Small intestine (tissue), 7 donors: Measurements from ENCODE around the gene AP3S2. TPM values are rescaled to one million over a fixed set of nuclear protein-coding genes. Genes with fewer than 3 reads are reported as not detected.
"Not testable (repeated sequence)": the region's sequence is repeated elsewhere in the genome, so short reads cannot be mapped to it uniquely, and the experiment has no call there.

Source experiments
- DNase-seq, 2 donors: peaks; one replicate each; pipeline versions ENCODE4 v3.0.0 to v3.0.0-alpha.2; 2013
- FAIRE-seq: peaks from 2 replicates; lab custom pipeline; 2012; peaks lifted over from hg19 to GRCh38; lab: Jason Lieb, UNC
- H3K27ac ChIP-seq, 3 donors: one replicate each; pipeline ENCODE4 v1.5.1; 2013; ENCODE audit warnings: low read length in 2 of 3, mild to moderate bottlenecking in 2 of 3, control low read depth in 1 of 3, inconsistent platforms in 1 of 3, low read depth in 1 of 3, moderate library complexity in 1 of 3
- H3K27me3 ChIP-seq, 3 donors: one replicate each; pipeline ENCODE4 v1.6.1; 2013; ENCODE audit warnings: low read length in 3 of 3, inconsistent platforms in 1 of 3; ENCODE audit not compliant: control insufficient read depth in 3 of 3, insufficient read depth in 3 of 3
- H3K36me3 ChIP-seq, 3 donors: one replicate each; pipeline ENCODE4 v1.6.1; 2013; ENCODE audit warnings: low read length in 3 of 3, inconsistent platforms in 1 of 3, low read depth in 1 of 3, mild to moderate bottlenecking in 1 of 3, moderate library complexity in 1 of 3; ENCODE audit not compliant: control insufficient read depth in 3 of 3, insufficient read depth in 2 of 3
- H3K4me1 ChIP-seq, 3 donors: one replicate each; pipeline ENCODE4 v1.6.1; 2013; ENCODE audit warnings: low read length in 2 of 3, inconsistent platforms in 1 of 3, low read depth in 1 of 3, mild to moderate bottlenecking in 1 of 3, moderate library complexity in 1 of 3; ENCODE audit not compliant: control insufficient read depth in 3 of 3, insufficient read depth in 2 of 3
- H3K4me3 ChIP-seq, 3 donors: one replicate each; pipeline ENCODE4 v1.5.1; 2013; ENCODE audit warnings: low read length in 3 of 3, control low read depth in 1 of 3, inconsistent platforms in 1 of 3, low read depth in 1 of 3, mild to moderate bottlenecking in 1 of 3, moderate library complexity in 1 of 3
- H3K9me3 ChIP-seq, 2 donors: one replicate each; pipeline ENCODE4 v1.6.1; 2013; ENCODE audit warnings: low read depth in 1 of 2, low read length in 1 of 2; ENCODE audit not compliant: control insufficient read depth in 2 of 2, insufficient read depth in 1 of 2
- WGBS, 3 donors: extraction: QIAGEN DNeasy Blood & Tissue Kit; methylation state at CpG; one replicate each; pipeline ENCODE4 v1.1.7; 2013; 5-methylcytosine and 5-hydroxymethylcytosine counted together
- polyA plus RNA-seq, 4 donors: library from polyadenylated mRNA; stranded (reverse) in 3 of 4; unstranded in 1 of 4; fragments of 200-250 nt in 3 of 4; fragments of 120-200 nt in 1 of 4; gene quantifications; one replicate each; pipeline versions ENCODE4 v1.2.1 to v1.2.3, GENCODE V29; 2013
- donor health status: healthy with polysubstance abuse.
- donor health status: control.
- donor health status: control.
- donor health status: Bipolar disorder and iron deficiency.
- donor health status: healthy.

The AP3S2 gene
- polyA plus RNA-seq, 4 donors, result 22.7 to 33.3 (median 27.6) TPM

- H3K9me3 ChIP-seq, result peaks cover 0 to 4% of the 10 kb centered on the region in 2 donors
- H3K4me1 ChIP-seq, result peaks cover 0 to 46% (median 4%) of the 10 kb centered on the region in 3 donors
- H3K27ac ChIP-seq, result peak overlapping the region in 2 of 3 donors; percentile 53 to 90
- H3K36me3 ChIP-seq, result peaks cover 0 to 57% (median 6%) of the 10 kb centered on the region in 3 donors
- FAIRE-seq, result no peak
- DNase-seq, result no peak
- H3K4me3 ChIP-seq, result no peak overlapping the region
- no peaks in the 10 kb centered on the region for H3K27me3 ChIP-seq
Observed at GRCh38 chr15:89785774-89786140, 108.0 kb downstream of the AP3S2 start.

- WGBS, 3 donors, result 15 to 64% (median 33%) methylated on average over 13 of the region's 13 CpGs
- H3K4me3 ChIP-seq, result no peak overlapping the region
- peaks cover 0 to 4% of the 10 kb centered on the region in 2 donors for H3K9me3 ChIP-seq
- H3K27me3 ChIP-seq, result no peaks in the 10 kb centered on the region
- FAIRE-seq (no peak), DNase-seq (peak; percentile 85 to 96)
- peaks cover 0 to 50% (median 4%) of the 10 kb centered on the region in 3 donors for H3K4me1 ChIP-seq
- H3K36me3 ChIP-seq, result peaks cover 0 to 51% (median under 1%) of the 10 kb centered on the region in 3 donors
- H3K27ac ChIP-seq, result peak overlapping the region; percentile 53 to 90 (median 82)
Observed at GRCh38 chr15:89785064-89785773, 108.6 kb downstream of the AP3S2 start.

- Histone ChIP-seq H3K4me3 (no peak overlapping the region), H3K4me1 (peaks cover 0 to 50% (median 4%) of the 10 kb centered on the region in 3 donors), H3K9me3 (peaks cover 0 to 4% of the 10 kb centered on the region in 2 donors), H3K36me3 (peaks cover 0 to 46% (median 0%) of the 10 kb centered on the region in 3 donors), H3K27ac (peak overlapping the region; percentile 53 to 90 (median 82)), H3K27me3 (no peaks in the 10 kb centered on the region)
- 69 to 80% (median 78%) methylated on average over 7 of the region's 7 CpGs for WGBS, 3 donors
- DNase-seq (no peak), FAIRE-seq (no peak)
Observed at GRCh38 chr15:89784686-89784960, 109.2 kb downstream of the AP3S2 start.

GRCh38 chr15:89783861-89784685, 109.7 kb downstream of the AP3S2 start:
- DNase-seq (peak; percentile 24 to 69), FAIRE-seq (no peak)
- 69 to 81% (median 69%) methylated on average over 15 of the region's 15 CpGs for WGBS, 3 donors
- Histone ChIP-seq H3K36me3 (peaks cover 0 to 41% (median 0%) of the 10 kb centered on the region in 3 donors), H3K27ac (peak overlapping the region; percentile 53 to 90 (median 82)), H3K9me3 (peaks cover 0 to 4% of the 10 kb centered on the region in 2 donors), H3K4me1 (peaks cover 0 to 50% (median 4%) of the 10 kb centered on the region in 3 donors), H3K27me3 (no peaks in the 10 kb centered on the region), H3K4me3 (no peak overlapping the region)

GRCh38 chr15:89783111-89783860, 110.5 kb downstream of the AP3S2 start:
- Histone ChIP-seq H3K4me1 (peaks cover 0 to 50% (median 4%) of the 10 kb centered on the region in 3 donors), H3K9me3 (peaks cover 0 to 1% of the 10 kb centered on the region in 2 donors), H3K27me3 (no peaks in the 10 kb centered on the region), H3K4me3 (no peak overlapping the region), H3K27ac (peak overlapping the region; percentile 53 to 90 (median 82)), H3K36me3 (peaks cover 0 to 34% (median 0%) of the 10 kb centered on the region in 3 donors)
- FAIRE-seq (no peak), DNase-seq (peak; percentile 57 to 73)
- WGBS, 3 donors, result 44 to 62% (median 48%) methylated on average over 14 of the region's 14 CpGs

- FAIRE-seq, DNase-seq: not testable (repeated sequence)
Observed at GRCh38 chr15:89782619-89782950, 111.2 kb downstream of the AP3S2 start.

GRCh38 chr15:89781891-89782618, 111.7 kb downstream of the AP3S2 start:
- H3K27ac ChIP-seq, result peak overlapping the region in 1 of 3 donors; percentile 11
- WGBS, 3 donors, result 55 to 70% (median 61%) methylated on average over 15 of the region's 15 CpGs
- H3K4me1 ChIP-seq, result peaks cover 0 to 50% (median 4%) of the 10 kb centered on the region in 3 donors
- FAIRE-seq (no peak), DNase-seq (peak; percentile 36 to 62)
- H3K36me3 ChIP-seq, result peaks cover 0 to 32% (median 0%) of the 10 kb centered on the region in 3 donors
- no peak overlapping the region for H3K4me3 ChIP-seq
- no peaks in the 10 kb centered on the region for H3K27me3 ChIP-seq
- H3K9me3 ChIP-seq, result no peaks in the 10 kb centered on the region

More at GRCh38 chr15:89782619-89782950, 111.2 kb downstream of the AP3S2 start:
- 81 to 88% (median 83%) methylated on average over 8 to 9 of the region's 9 CpGs for WGBS, 3 donors
- Histone ChIP-seq H3K4me1 (peaks cover 0 to 50% (median 4%) of the 10 kb centered on the region in 3 donors), H3K36me3 (peaks cover 0 to 34% (median 0%) of the 10 kb centered on the region in 3 donors)
- not testable (repeated sequence) for H3K9me3 ChIP-seq, H3K4me3 ChIP-seq, H3K27ac ChIP-seq, H3K27me3 ChIP-seq
